D721Med (cell line): Measurements from ENCODE around the gene C1orf115.
"Not testable (repeated sequence)": the region's sequence is repeated elsewhere in the genome, so short reads cannot be mapped to it uniquely, and the experiment has no call there.

Experiments used
- DNase-seq: peaks from one replicate; pipeline ENCODE4 v3.0.0; 2011; ENCODE audit warnings: low spot score; ENCODE audit not compliant: insufficient read length
- FAIRE-seq: peaks from 2 replicates; lab custom pipeline; 2011; peaks lifted over from hg19 to GRCh38; lab: Jason Lieb, UNC
- TF ChIP-seq, protein P1 (sequence below): IDR thresholded peaks from 2 replicates; pipeline ENCODE4 v1.5.1; 2012; ENCODE audit warnings: mild to moderate bottlenecking, control low read depth; ENCODE audit not compliant: insufficient read depth; ENCODE audit errors: missing control alignments

C1orf115 gene

DNA sequence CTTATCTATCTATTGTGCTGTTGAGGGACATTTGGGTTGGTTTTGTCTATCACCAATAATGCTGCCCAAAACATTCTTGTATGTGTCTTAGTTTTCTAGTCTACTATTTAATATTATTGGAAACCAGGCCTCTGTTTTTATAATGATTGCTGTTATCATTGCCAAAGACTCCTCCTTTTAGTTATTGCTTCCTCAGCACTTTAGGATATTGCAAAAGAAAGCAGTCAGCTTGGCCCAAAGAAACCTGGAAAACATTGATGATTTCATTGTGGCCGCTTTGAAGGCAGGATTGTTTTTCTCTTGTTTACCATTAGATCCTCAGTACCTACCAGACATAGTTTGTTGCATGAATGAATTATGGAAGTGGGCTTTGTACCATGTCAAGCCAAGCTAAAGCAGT is 37.4 kb downstream of the C1orf115 start:
- TF ChIP-seq, protein P1, sequence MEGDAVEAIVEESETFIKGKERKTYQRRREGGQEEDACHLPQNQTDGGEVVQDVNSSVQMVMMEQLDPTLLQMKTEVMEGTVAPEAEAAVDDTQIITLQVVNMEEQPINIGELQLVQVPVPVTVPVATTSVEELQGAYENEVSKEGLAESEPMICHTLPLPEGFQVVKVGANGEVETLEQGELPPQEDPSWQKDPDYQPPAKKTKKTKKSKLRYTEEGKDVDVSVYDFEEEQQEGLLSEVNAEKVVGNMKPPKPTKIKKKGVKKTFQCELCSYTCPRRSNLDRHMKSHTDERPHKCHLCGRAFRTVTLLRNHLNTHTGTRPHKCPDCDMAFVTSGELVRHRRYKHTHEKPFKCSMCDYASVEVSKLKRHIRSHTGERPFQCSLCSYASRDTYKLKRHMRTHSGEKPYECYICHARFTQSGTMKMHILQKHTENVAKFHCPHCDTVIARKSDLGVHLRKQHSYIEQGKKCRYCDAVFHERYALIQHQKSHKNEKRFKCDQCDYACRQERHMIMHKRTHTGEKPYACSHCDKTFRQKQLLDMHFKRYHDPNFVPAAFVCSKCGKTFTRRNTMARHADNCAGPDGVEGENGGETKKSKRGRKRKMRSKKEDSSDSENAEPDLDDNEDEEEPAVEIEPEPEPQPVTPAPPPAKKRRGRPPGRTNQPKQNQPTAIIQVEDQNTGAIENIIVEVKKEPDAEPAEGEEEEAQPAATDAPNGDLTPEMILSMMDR = no peak
- no peak for FAIRE-seq
- no peak for DNase-seq

DNA sequence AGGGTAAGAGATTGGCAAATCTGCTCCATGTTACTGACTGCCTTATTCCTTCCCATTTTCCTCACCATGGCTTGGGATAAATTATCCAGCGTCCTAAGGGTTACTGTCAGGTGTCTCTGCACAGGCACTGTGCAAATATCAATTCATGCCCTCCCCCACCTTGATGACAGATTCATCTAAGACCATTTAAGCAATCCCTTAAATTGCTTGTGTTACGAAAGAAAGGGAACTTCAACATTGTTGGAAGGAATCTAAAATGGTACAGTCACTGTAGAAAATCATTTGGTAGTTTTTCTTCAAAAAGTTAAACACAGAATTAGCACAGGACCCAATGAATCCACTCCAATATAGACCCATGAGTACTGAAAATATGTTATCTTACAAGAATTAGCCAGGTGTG is 40.3 kb downstream of the C1orf115 start:
- DNase-seq = no peak
- no peak for FAIRE-seq
- TF ChIP-seq, protein P1 = no peak

- TF ChIP-seq, protein P1 = no peak
- FAIRE-seq = no peak
These were observed 42.0 kb downstream of the C1orf115 start for GRCh38 chr1:220732137-220732536.

DNA sequence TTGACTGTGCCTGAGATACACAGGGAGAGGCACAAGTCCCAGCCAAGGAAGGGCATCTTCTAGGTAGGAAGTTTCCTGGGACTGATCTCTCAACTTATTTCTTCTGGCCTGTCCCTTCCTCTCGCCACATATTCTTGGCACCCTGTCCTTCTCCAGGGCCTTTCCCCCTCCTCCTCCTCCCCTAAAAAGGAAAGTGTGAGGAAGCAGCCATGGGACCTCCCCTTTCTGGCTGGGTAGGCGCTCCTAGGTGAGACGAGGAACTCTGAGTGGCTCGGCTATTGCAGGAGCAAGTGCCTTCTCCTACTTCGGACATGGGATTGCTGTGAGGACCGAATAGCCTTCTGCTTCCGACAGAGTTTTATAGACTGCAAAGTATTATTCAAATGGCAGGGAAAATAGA is 42.5 kb downstream of the C1orf115 start:
- FAIRE-seq (no peak), DNase-seq (no peak)
- TF ChIP-seq, protein P1 = no peak

More at GRCh38 chr1:220732137-220732536, 42.0 kb downstream of the C1orf115 start:
- DNase-seq = no peak

GRCh38 chr1:220733086-220733601 is 43.0 kb downstream of the C1orf115 start:
- DNase-seq (peak; percentile 63), FAIRE-seq (peak; percentile 90)
- TF ChIP-seq, protein P1 = peak; percentile 91

GRCh38 chr1:220734571-220735326 is 44.6 kb downstream of the C1orf115 start:
- peak; percentile 25 for FAIRE-seq
- DNase-seq = no peak
- TF ChIP-seq, protein P1 = no peak

GRCh38 chr1:220736283-220736682 is 46.1 kb downstream of the C1orf115 start:
- DNase-seq, FAIRE-seq: not testable (repeated sequence)
